ENCODE data around the gene PLXNB2. TPM values are rescaled to one million over a fixed set of nuclear protein-coding genes. Genes with fewer than 3 reads are reported as not detected.
A peak's percentile ranks its signal among the peaks of the same experiment; 100 is the strongest.

The PLXNB2 gene
- polyA plus RNA-seq, 1 of the 3 experiments (the other 2 are of a cell fraction), result 108 TPM

GRCh38 chr22:50275181-50276055, 32.0 kb downstream of the PLXNB2 start:
- TF ChIP-seq NFIC (IDR thresholded peaks at IDR 0.05; ENCODE audit: borderline replicate concordance) (no peak), TAF1 (IDR thresholded peaks at IDR 0.05; ENCODE audit: borderline replicate concordance, low read depth, low read length) (no peak), NRF1 (IDR thresholded peaks at IDR 0.05; ENCODE audit: low read depth, low read length) (no peak), POLR2AphosphoS5 (IDR thresholded peaks at IDR 0.05; ENCODE audit: low read depth, low read length) (no peak), PBX3 (IDR thresholded peaks at IDR 0.05) (no peak), TEAD4 (IDR thresholded peaks at IDR 0.05; ENCODE audit: borderline replicate concordance, insufficient read depth) (no peak), EP300 (IDR thresholded peaks at IDR 0.05; ENCODE audit: borderline replicate concordance in 1 of 2, low read depth in 1 of 2, low read length in 1 of 2) (no peak), REST (IDR thresholded peaks at IDR 0.05; ENCODE audit: low read depth, low read length) (no peak)
- Histone ChIP-seq H3K4me2 (no peak overlapping the region), H3K9me3 (no peaks in the 10 kb centered on the region), H3K9me2 (no peaks in the 10 kb centered on the region), H3K9ac (no peak overlapping the region), H3K79me2 (ENCODE audit: insufficient read depth) (no peaks in the 10 kb centered on the region), H3F3A (replicated peaks; ENCODE audit: insufficient read depth) (peaks cover 34% of the 10 kb centered on the region), H3K27me3 (ENCODE audit: insufficient read depth) (no peaks in the 10 kb centered on the region), H3K4me1 (ENCODE audit: control insufficient read depth in 1 of 2, insufficient read depth in 2 of 2, low read depth in 1 of 2, low read length in 1 of 2) (peaks cover 7 to 13% of the 10 kb centered on the region in 2 experiments; a peak in 2 of 4 replicates), H3K27ac (ENCODE audit: low read depth in 2 of 2, low read length in 1 of 2) (no peak overlapping the region; a peak in 1 of 4 replicates), H3K36me3 (replicated peaks in 1 of 2; ENCODE audit: control insufficient read depth in 1 of 2, insufficient read depth in 2 of 2, low read length in 1 of 2) (peaks cover 22 to 58% of the 10 kb centered on the region in 2 experiments), H4K20me1 (ENCODE audit: insufficient read depth) (peaks cover 27% of the 10 kb centered on the region; the same call in 1 of the 2 replicates), H3K4me3 (ENCODE audit: low read depth in 2 of 2, low read length in 1 of 2) (no peak overlapping the region), H2AFZ (ENCODE audit: low read depth) (no peak overlapping the region)
- CTCF ChIA-PET, result interaction anchor here (0.7 to 7.0 kb wide), 17 partner anchors 8 to 327 kb away, joined by 3 to 101 read pairs (median 7); partner anchors contain the start of genes DENND6B, MAPK12 and PPP6R2
- DNase-seq, result no peak
- WGBS (ENCODE audit: low lambda C conversion rate), result 96% methylated on average over 29 of the region's 43 CpGs
- POLR2A ChIA-PET, result no interaction called here

GRCh38 chr22:50274771-50275170, 32.7 kb downstream of the PLXNB2 start:
- Histone ChIP-seq H3K4me3 (ENCODE audit: low read depth in 2 of 2, low read length in 1 of 2) (no peak overlapping the region), H3K36me3 (replicated peaks in 1 of 2; ENCODE audit: control insufficient read depth in 1 of 2, insufficient read depth in 2 of 2, low read length in 1 of 2) (peaks cover 21 to 51% of the 10 kb centered on the region in 2 experiments), H3K4me2 (no peak overlapping the region), H3K9ac (no peak overlapping the region), H3F3A (replicated peaks; ENCODE audit: insufficient read depth) (peaks cover 35% of the 10 kb centered on the region), H3K4me1 (ENCODE audit: control insufficient read depth in 1 of 2, insufficient read depth in 2 of 2, low read depth in 1 of 2, low read length in 1 of 2) (peaks cover 7 to 13% of the 10 kb centered on the region in 2 experiments; a peak in 2 of 4 replicates), H3K9me2 (no peaks in the 10 kb centered on the region), H3K27ac (ENCODE audit: low read depth in 2 of 2, low read length in 1 of 2) (no peak overlapping the region; a peak in 1 of 4 replicates), H3K79me2 (ENCODE audit: insufficient read depth) (no peaks in the 10 kb centered on the region), H4K20me1 (ENCODE audit: insufficient read depth) (peaks cover 27% of the 10 kb centered on the region; the same call in 1 of the 2 replicates), H3K27me3 (ENCODE audit: insufficient read depth) (no peaks in the 10 kb centered on the region), H3K9me3 (no peaks in the 10 kb centered on the region), H2AFZ (ENCODE audit: low read depth) (no peak overlapping the region)
- 85% methylated on average over 2 of the region's 7 CpGs for WGBS (ENCODE audit: low lambda C conversion rate)
- ChIA-PET CTCF (interaction anchor here (0.9 to 11.4 kb wide), 12 partner anchors 9 to 327 kb away, joined by 3 to 101 read pairs (median 9); partner anchors contain the start of genes DENND6B, HDAC10, MAPK12 and PPP6R2), POLR2A (no interaction called here)
- peak; percentile 57 for DNase-seq
- TF ChIP-seq GATA2 (CRISPR knock-in tag; IDR thresholded peaks at IDR 0.05) (no peak), NRF1 (IDR thresholded peaks at IDR 0.05; ENCODE audit: low read depth, low read length) (no peak), ZBTB33 (IDR thresholded peaks at IDR 0.05; ENCODE audit: borderline replicate concordance, low read depth) (no peak), FOXM1 (IDR thresholded peaks at IDR 0.05; ENCODE audit: low read depth) (no peak), REST (IDR thresholded peaks at IDR 0.05; ENCODE audit: low read depth, low read length) (no peak)

All from SK-N-SH (cell line).